ENCODE measurements around the gene SYNDIG1.

Gene SYNDIG1

DNA sequence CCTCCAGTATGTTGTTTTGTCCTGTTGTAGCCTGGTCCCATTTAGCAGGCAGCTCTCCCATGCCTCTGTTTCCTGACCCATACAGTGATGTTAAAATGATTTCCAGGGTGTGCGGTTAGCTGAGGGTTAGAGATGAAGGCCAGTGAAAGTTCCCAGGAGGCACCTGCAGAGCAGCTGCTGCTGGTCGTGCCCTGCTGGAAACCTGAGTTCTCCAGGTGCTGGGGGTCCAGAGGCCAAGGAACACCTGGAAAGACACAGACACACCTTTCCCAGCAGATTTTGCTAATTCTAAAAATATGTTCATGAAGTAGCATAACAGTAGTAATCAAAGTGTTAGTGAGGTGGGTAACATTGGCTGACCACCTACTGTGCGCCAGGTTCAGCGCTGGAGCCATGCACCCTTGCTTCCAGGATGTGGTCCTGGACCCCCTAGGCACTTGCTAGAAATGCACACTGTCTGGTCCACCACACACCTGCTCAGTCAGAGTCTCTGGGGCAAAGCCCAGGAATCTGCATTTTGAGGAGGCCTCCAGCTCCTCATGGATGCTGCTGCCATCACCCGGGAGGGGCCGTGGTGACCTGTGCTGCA is 118.7 kb downstream of the SYNDIG1 start:
- no peak for DNase-seq

DNA sequence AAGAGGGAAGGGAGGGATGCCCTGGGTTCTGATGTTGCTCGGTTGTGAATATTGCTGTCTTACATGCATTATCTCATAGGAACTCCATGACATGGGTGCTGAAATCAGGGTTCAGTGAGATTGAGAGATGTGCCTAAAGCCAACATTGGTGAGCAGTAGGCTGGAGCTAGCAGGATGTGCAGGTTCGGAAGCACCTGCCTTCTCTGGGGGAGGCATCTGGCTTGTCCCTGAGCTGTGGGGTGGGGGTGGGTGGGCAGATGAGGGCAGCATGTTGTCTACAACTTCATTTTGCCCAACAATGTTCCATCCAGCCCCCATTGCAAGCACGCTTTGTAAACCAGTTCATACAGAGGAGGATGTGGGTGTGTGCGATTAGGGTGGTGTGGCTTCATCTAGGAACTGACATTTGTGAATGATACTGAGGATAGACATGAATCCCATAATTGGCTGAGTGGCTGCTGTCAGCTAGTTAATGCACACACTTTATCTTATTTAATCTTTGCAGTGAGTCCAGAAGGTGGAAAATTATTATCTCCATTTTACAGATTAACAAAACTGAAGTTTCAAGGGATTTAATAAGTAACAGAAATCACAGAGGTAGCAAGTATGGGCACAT is 119.4 kb downstream of the SYNDIG1 start:
- no peak for DNase-seq

GRCh38 chr20:24589381-24589780 is 120.0 kb downstream of the SYNDIG1 start:
- no peak for DNase-seq

DNA sequence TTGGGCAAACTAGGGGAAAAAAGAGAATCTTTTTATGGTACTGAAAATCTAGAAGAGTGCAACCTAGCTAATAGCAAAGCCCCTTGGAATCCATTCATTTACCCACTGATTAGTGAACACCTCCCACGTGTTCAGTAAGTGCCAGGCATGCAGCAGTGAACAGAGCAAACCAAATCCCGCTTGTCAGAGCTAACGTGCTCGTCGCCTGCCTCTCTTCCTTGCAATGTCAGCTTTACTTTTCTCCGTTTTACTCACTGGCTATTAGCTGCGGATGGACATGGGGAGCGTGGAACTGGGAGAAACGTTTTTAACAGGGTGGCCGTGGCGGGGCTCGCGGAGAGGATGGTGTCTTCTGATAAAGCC is 120.4 kb downstream of the SYNDIG1 start:
- DNase-seq = no peak

DNA sequence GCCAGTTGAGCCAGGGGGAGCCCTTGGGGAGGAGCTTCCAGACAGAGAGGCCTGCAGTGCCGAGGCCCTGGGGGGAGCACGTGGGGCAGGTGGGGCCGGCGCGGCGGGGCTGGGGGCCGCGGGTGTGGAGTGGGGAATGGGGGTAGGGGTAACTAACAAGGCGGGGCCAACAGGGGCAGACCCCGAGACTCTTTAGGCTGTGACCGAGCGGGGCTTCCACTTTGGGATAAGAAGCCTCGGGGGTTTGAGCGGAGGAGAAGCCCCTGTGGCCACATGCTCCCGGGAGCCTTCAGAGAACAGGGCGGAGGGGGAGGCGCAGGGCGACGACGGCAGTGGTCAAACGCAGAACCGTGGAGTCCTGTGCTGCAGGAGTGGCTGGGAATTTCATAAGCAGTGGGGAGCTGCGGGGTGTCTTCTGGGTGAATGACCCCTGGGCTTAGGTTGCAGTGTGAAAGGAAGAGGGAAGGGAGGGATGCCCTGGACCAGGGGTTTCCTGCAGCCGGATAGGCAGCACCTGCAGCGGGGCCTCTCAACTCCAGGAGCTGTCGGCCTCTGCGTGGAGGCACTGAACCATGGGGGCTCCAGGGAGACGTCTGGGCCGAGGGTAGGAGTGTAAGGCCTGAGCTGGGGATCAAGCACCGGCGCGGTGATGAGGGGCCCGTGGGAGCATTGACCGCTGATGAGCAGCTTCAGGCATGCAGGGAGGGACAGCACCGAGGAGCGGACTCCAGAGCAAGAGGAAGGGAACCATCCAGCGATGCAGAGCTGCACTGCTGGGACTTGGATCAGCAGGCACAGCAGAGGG is 121.0 kb downstream of the SYNDIG1 start:
- no peak for DNase-seq

DNA sequence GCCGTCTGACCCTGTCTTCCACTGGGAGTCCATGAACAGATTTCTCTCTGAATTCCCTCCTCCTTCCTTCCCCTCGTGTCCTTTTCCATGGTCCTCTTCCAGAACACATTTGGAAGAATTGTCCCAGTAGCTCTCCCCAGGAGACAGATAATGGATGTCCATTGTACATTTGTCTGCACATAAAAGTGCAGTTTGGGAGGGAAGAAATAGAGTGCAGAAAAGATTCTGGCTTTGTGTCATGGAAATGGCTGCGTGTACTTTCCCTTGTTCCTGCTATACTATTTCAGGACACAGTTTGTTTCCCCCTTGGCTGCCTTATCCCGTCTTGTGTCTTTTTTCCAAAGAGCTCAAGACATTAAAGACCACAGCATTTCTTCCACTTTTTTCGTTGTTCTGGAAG is 127.6 kb downstream of the SYNDIG1 start:
- DNase-seq = no peak

- DNase-seq = no peak
These were observed 128.9 kb downstream of the SYNDIG1 start for GRCh38 chr20:24598346-24598745.

DNA sequence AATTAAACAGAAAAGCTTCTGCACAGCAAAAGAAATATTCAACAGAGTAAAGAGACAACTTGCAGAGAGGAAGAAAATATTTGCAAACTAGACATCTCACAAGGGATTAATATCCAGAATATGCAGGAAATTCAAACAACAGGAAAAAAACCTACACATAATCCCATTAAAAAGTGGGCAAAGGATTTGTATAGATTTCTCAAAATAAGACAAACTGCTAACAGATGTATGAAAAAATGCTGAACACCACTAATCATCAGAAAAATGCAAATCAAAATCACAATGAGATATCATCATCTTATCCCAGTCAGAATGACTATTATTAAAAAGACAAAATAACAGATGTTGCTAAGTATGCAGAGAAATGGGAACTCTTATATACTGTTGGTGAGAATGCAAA is 129.6 kb downstream of the SYNDIG1 start:
- DNase-seq = no peak

DNA sequence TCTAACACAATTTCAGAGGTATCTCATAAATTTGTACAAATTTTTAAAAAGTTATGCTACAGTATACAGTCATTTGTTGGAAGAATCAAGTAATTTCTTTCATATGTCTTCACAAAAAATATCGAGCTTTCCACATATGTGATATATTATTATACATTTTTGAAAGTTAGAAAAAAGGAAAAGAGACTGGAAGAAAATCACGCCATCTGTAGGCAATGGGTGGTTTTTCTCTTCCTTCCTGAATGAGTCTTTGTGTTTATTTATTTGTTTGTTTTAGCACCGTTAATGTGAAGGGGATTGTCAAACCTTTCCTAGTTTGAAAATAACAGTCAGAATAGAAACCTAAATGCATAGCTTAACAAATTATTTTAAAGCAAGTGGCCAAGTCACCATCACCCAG is 130.6 kb downstream of the SYNDIG1 start:
- DNase-seq = no peak

DNA sequence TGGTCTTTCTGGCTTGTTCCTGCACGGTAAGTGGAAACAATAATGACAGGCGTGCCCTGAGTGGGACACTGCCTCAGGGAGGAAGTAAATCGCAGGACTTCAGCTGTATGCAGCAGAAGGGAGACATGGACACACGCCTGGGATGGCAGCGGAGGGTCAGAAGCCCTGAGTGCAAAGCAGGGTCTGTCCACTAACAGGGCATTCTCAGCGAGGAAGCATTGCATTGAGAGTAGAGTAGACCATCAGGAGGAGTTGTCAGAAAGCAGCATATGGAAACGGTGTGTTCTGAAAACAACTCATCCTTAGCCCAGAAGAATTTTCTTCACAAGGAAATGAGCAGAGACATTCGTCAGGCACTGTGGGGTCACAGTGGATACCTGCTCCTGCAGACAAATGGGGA is 134.0 kb downstream of the SYNDIG1 start:
- DNase-seq = no peak

GRCh38 chr20:24604966-24605665 is 135.7 kb downstream of the SYNDIG1 start:
- DNase-seq = no peak

DNA sequence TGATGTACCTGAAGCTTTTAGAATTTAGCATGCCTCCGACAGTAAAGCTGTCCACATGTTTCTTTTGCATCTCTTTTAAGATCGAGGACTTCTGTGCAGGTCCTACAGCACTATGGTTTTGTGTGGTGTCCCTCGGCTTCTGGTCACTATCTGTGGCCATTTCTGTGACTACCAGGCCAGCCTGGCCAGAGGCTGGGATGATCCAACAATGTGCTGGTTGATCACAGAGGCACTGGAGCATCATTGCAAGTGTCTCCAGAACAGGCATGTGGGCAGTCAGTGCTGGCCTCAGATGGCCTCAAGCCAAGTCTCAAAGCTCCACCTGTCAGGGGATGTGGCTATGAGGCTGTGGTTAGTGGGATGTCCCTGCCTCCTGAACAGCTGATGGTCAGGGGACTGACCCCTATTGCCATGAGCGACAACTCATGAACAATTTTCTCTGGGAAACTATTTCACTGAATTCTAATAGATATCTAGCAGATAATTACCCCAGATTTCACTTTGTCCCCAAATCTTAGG is 136.6 kb downstream of the SYNDIG1 start:
- DNase-seq = no peak

DNA sequence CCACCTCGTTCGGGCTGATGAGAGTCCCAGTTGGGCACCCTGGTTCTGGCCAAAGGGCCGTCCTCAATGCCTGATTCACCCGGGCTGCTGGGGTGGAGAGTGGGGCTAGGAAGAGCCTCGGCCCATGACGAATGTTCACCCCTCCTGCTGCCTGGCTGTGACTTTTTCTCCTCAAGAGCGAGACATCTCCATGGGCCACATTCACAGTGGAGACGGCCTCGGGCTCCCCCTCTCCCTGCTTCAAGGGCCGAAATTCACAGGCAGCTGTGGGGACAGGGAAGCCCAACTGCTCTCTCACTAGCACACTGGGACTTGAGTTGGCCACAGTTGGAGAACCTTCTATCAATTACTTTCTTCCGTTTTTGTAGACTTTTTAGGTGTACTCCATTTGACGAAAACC is 138.0 kb downstream of the SYNDIG1 start:
- no peak for DNase-seq

- no peak for DNase-seq
These were observed 139.7 kb downstream of the SYNDIG1 start for GRCh38 chr20:24608926-24609667.

- DNase-seq = no peak
These were observed 140.3 kb downstream of the SYNDIG1 start for GRCh38 chr20:24609757-24610156.

- DNase-seq = no peak
These were observed 141.1 kb downstream of the SYNDIG1 start for GRCh38 chr20:24610341-24611115.

GRCh38 chr20:24611360-24612140 is 142.1 kb downstream of the SYNDIG1 start:
- DNase-seq = no peak

DNA sequence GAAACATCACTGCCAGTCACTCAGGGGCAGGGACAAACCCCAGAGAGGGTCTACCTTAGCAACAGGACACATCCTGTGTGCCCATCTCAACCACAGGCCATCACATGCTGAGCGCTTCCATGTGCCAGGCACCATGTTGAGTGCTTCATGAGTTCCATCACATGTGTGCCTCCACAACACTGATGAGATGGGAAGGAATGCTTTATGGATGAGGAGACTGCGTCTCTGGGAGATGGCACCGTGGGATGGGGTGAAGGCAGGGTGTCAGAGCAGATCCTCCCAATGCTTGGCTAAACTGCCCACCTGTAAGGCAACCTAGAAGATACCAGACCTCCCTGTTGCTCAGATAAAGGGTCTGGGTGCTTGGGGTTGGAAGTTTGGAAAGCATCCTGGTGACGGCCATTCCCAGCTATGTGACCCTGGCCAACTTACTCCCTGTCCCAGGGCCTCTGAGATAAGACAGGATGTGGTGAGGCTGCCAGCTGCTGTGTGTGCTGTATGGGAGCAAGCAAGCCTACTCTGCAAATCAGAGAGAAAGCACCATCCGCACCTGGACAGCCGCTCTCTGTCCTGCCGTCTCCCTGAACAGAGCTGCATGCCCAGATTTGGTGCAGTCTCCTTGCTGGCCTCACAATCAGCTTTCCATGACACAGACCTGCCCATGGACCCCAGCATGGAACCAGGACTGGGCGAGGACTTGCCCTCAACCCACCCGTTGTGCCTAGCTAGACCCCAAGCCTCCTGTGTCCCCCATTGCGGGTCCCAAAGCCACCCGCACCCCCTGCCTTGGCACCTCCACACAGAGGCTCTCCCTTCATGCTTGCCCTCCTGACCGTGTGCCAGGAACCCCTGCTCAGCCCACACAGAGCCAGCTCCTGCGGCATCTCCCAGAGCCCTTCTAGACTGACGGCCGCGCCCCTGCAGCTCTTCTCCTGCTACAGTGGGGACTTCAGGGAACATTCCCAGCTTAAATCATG is 143.7 kb downstream of the SYNDIG1 start:
- DNase-seq = no peak

- no peak for DNase-seq
These were observed 144.9 kb downstream of the SYNDIG1 start for GRCh38 chr20:24614341-24614740.

GRCh38 chr20:24615353-24615752 is 145.9 kb downstream of the SYNDIG1 start:
- DNase-seq = no peak
